Measurements from ENCODE around the gene CHRNA1.

The CHRNA1 gene

DNA sequence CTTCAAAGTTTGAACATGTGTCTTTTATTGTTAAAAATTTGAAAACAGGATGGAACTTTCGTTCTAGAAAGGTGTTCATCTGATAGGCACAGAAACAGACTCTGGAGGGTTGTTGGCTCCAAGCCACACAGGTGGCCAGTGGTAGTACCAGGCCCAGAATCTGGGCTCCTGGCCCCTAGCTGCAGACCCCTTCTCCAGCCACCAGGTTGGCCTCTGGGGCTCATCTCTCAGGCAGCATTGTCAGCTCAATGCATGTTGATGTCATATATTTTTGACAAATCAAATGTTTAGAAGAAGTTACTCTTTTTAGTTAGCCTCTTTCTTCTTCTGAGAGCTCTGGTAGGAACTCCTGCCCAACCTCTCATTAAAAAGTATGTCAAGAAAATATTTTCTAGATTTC lies 34.5 kb upstream of the CHRNA1 start:
- DNase-seq (ENCODE audit: low read depth) = no peak
- no peak overlapping the region for H3K4me3 ChIP-seq (ENCODE audit: low read depth, low read length)
- TF ChIP-seq, protein P1, sequence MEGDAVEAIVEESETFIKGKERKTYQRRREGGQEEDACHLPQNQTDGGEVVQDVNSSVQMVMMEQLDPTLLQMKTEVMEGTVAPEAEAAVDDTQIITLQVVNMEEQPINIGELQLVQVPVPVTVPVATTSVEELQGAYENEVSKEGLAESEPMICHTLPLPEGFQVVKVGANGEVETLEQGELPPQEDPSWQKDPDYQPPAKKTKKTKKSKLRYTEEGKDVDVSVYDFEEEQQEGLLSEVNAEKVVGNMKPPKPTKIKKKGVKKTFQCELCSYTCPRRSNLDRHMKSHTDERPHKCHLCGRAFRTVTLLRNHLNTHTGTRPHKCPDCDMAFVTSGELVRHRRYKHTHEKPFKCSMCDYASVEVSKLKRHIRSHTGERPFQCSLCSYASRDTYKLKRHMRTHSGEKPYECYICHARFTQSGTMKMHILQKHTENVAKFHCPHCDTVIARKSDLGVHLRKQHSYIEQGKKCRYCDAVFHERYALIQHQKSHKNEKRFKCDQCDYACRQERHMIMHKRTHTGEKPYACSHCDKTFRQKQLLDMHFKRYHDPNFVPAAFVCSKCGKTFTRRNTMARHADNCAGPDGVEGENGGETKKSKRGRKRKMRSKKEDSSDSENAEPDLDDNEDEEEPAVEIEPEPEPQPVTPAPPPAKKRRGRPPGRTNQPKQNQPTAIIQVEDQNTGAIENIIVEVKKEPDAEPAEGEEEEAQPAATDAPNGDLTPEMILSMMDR (IDR thresholded peaks at IDR 0.05; ENCODE audit: insufficient read depth, low read depth, low read length, missing control alignments) = no peak

- TF ChIP-seq, protein P1 (IDR thresholded peaks at IDR 0.05; ENCODE audit: insufficient read depth, low read depth, low read length, missing control alignments) = no peak
- DNase-seq (ENCODE audit: low read depth) = no peak
- no peak overlapping the region for H3K4me3 ChIP-seq (ENCODE audit: low read depth, low read length)
Observed at GRCh38 chr2:174797781-174798276, 33.6 kb upstream of the CHRNA1 start.

DNA sequence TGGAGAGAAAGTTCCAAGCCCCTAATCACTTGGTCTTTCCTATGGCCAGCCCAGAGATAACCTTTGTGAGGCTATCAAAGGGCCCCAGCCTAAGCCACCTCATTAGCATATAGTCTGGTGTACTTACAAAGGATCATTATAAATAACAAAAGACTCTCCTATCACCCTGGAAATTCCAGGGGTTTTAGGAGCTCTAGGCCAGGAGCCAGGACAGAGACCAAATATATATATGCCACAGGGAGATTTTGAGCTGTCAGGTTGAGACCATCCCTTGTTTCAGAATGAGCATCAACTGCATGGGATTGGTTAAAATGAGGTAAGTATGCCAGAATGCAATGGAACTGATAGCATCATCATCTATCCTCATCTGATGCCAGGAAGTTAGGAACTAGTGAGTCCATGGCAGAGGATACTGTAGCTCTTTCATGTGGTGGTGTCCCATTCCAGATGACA lies 32.1 kb upstream of the CHRNA1 start:
- TF ChIP-seq, protein P1 (IDR thresholded peaks at IDR 0.05; ENCODE audit: insufficient read depth, low read depth, low read length, missing control alignments) = no peak
- no peak for DNase-seq (ENCODE audit: low read depth)
- H3K4me3 ChIP-seq (ENCODE audit: low read depth, low read length) = no peak overlapping the region

- peak; percentile 9 for DNase-seq (ENCODE audit: low read depth)
- H3K4me3 ChIP-seq (ENCODE audit: low read depth, low read length) = no peak overlapping the region
- TF ChIP-seq, protein P1 (IDR thresholded peaks at IDR 0.05; ENCODE audit: insufficient read depth, low read depth, low read length, missing control alignments) = no peak
Observed at GRCh38 chr2:174794851-174795374, 30.6 kb upstream of the CHRNA1 start.

- TF ChIP-seq, protein P1 (IDR thresholded peaks at IDR 0.05; ENCODE audit: insufficient read depth, low read depth, low read length, missing control alignments) = no peak
- no peak overlapping the region for H3K4me3 ChIP-seq (ENCODE audit: low read depth, low read length)
- no peak for DNase-seq (ENCODE audit: low read depth)
Observed at GRCh38 chr2:174792309-174793025, 28.2 kb upstream of the CHRNA1 start.

DNA sequence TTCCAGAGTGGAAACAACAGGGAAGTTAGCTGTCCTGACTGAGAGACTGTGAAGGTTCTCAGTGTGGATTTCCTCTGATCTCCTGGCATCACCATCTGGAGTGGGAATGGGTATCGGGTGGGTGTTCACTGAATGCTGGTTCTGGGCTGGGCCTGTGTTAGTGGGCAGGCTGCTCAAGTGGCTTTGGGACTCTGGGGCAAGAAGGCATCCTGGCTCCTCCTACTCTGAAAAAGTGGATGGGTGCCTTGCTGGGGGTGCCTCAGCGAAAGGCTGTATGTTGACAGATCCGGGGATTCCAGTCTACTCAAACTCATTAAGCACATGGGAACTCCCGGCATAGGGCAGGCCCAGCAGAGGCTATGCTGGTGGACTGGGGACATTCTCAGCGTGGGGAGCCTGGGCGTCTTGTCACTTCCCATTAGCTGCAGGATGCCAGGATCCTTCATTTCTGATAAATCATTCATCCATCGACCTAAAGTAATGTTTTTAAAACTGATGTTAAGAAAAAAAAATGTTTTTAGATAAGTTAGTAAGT lies 27.5 kb upstream of the CHRNA1 start:
- DNase-seq (ENCODE audit: low read depth) = no peak
- TF ChIP-seq, protein P1 (IDR thresholded peaks at IDR 0.05; ENCODE audit: insufficient read depth, low read depth, low read length, missing control alignments) = no peak
- H3K4me3 ChIP-seq (ENCODE audit: low read depth, low read length) = no peak overlapping the region

Measured in GM12865 (cell line).